Superior temporal gyrus (tissue), 1 donor: ENCODE measurements around the gene AIG1.
"Not testable (repeated sequence)": the region's sequence is repeated elsewhere in the genome, so short reads cannot be mapped to it uniquely, and the experiment has no call there.

Source experiments
- DNase-seq: peaks from one replicate; pipeline ENCODE4 v3.0.0-alpha.2; 2016; ENCODE audit errors: extremely low spot score

AIG1 gene

DNA sequence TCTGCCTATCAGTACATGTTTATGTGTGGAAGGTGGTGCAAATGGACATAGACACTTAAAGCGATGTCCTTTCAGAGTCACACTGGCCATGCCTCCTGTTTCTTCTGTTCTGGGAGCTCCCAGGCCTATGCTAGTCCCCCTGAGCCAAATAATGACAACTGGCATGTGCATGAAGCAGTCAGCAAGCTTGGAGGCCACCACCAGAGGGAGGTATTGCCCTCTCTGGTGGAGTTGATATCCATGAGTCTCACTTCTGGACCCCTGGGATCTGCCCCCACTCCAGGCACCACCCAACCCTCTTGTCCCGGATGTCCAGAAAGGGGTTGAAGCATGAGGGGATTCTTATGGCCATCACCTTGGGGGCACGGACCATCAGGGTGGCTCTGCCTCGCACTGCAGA lies 172.2 kb downstream of the AIG1 start:
- no peak for DNase-seq

DNA sequence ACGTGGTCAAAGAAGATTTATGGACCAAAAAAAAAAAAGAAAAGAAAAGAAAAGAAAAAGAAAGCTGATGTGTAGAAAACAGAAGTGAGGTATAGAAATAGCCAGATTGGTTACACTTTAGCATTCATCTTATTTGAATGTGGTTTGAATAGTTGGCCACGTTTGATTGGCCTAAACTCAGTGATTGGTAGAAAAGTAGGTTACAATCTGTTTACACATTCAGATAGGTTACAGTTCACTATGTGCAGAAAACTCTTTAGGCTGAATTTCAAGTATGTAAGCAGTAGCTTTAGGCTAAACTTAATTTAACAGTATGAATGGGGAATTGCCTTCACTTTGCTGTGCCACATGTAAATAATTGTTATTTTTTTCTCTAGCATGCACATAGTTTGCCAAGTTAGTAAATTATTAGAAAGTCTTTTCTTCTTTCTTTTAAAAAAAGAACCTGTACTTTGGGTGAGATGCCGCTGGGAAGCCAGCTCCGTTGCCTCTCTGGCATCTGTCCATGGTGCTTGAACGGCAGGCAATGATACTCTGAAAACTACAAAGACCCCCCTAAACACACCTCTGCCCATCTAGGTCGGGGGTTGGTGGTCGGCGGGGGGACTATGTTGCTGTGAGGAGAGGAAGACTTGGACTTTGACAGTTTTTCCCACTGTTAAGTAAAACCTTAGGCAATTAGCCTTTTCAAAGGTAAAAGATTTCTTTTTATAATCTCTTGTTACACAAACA lies 173.0 kb downstream of the AIG1 start:
- DNase-seq: no peak

GRCh38 chr6:143234734-143235133 lies 174.0 kb downstream of the AIG1 start:
- DNase-seq: no peak

- no peak for DNase-seq
These were observed 175.6 kb downstream of the AIG1 start for GRCh38 chr6:143236151-143236798.

- no peak for DNase-seq
These were observed 177.6 kb downstream of the AIG1 start for GRCh38 chr6:143238306-143238705.

DNA sequence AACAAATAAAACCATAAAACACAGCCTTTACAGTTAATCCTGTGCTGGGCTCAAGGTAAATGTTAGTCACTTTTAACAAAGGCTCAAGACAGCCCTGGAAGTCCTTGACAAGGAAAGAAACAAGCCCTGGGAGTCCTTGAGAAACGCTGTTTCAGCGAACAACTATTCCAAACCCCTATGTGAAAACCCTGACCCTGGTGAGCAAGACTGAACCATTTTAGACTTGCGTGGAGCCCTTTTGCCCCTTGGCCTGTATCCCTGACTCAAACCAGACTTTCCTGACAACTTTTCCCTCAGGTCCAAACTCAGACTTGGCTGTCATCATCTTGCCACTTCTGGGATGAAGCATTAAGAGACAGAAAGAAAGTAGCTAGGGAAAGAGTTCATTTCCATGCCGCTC lies 180.4 kb downstream of the AIG1 start:
- DNase-seq: no peak

DNA sequence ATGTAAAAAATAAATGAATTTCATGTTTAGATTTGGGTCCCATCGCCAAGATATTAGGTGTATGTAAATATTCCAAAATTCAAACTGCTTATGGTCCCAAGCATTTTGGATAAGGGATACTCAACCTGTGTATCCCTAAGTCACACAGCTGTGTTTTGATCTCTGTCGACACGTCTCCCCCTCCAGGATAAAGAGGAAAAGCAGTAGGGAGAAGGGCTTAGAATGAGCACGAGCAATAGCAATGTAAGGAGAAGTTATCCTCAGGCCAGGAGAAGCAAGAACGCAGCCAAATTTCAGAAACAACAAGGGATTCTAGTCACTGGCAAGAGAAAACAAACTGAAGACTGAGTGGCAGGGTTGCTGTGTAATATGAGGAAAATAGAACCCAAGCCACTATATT lies 181.2 kb downstream of the AIG1 start:
- DNase-seq: no peak

GRCh38 chr6:143243786-143244185 lies 183.1 kb downstream of the AIG1 start:
- DNase-seq: no peak

GRCh38 chr6:143245656-143246055 lies 185.0 kb downstream of the AIG1 start:
- no peak for DNase-seq

DNA sequence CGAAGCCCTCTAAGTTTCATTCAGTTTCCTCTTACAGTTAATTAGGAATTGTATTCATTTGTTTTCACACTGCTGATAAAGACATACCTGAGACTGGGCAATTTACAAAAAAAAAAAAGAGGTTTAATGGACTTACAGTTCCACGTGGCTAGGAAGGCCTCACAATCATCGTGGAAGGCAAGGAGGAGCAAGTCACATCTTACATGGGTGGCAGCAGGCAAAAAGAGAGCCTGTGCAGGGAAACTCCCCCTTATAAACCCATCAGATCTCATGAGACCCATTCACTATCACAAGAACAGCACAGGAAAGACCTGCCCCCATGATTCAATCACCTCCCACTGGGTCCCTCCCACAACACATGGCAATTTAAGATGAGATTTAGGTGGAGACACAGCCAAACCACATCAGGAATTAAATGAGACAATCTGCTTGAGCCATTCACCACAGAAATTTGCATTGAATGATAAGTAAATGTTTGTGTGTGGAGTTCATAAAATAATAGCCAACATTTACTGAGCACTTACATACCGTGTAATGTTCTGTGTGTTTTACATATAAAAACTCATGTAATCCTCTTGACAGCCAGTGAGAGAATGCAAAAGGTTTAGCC lies 185.6 kb downstream of the AIG1 start:
- DNase-seq: not testable (repeated sequence)

DNA sequence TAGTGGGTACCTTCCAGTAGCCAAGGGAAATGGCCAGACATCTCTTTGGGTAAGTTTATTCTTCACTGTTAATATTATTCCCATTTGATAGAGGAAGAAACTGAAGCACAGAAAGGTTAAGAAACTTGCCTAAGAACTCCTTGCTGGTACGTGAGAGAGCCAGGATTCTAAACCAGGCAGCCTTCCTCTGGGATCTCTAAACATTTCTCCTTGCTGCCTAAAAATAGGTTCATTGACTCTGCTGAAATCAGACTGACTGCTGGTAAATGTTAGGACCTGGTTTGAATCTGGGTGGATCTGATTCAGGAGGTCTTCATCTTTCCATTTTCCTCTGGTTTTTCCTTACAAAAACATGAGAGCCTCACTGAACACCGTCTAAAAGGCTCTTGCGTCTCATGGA lies 186.9 kb downstream of the AIG1 start:
- no peak for DNase-seq

- DNase-seq: no peak
These were observed 187.7 kb downstream of the AIG1 start for GRCh38 chr6:143248359-143248758.

GRCh38 chr6:143251288-143251687 lies 190.6 kb downstream of the AIG1 start:
- no peak for DNase-seq

DNA sequence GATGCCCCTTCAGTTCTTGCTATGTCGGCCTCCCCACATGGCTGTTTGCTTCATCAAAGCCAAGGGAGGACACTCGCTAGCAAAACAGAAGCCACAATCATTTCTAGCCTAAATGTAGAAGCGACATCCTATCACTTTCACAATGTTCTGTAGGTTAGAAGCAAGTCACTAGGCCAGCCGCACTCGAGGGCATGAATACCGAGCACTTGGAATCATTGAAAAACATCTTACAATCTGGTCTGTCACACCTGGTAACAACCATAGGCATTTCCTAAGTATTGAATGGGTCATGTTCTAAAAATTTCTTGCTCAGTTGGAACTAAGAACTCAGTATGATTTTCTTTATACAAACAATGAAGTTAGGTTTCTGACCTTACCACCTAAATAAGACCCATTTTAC lies 192.3 kb downstream of the AIG1 start:
- DNase-seq: no peak

DNA sequence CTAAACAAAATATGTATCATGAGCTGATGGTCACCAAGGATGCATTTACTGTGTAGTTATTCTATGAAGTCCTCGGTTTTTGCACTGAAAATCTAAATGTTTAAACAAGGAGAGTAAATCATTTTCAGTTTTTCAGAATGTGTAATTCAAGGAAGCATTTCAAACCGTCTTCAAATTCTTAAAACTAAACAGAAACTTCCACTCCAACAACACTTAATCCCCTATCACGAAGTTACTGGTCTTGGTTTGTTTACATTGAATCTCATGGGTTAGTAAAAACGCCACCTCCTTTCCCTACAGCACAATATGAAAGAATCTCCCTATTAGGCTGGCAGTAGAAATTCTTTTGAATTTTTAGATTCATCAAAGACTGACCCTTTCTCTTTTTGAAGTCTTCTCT lies 192.9 kb downstream of the AIG1 start:
- DNase-seq: no peak

- no peak for DNase-seq
These were observed 198.3 kb downstream of the AIG1 start for GRCh38 chr6:143258945-143259344.

GRCh38 chr6:143260857-143261256 lies 200.2 kb downstream of the AIG1 start:
- no peak for DNase-seq

DNA sequence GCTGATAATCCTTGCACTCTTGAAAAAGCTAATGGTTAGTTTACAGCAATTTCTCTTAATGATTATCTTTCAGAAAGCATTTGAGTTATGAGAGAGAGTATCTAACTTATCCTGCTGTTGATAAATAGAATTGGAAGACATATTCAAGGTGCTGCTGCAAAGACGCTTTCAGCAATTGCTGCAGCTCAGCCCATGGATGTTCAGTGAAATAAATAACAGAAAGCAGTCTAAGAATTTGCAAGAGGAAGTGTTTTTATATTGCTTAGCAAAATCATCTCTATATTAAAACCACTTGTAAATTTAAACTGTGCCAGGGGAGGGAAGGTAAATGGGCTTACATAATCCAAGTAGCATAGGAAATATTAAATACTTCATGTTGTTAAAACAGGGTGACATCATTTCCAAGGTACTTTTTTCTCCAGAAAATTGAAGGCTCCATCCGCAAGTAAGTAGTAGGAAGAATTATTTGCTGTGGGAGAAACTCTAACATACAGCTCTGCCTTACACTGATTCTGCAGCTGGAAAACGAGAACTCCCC lies 201.3 kb downstream of the AIG1 start:
- DNase-seq: no peak

DNA sequence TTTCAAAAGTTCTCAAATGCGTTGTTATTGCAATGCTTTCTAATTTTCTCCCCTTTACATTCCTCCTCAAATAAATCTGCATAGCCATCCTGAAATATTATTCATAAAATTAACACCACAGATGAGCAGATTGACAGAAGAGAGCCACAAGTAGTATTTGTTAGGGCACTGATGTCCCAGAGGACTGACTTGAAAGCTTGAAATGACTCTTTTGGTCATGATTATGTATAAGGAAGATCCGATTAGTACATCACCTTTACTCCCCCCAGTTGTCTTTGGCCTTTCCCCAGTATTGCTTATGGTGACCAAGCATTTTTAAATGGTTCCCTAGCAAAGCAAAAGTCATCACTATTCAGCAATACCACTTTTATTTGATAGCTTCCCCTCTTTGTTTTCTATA lies 202.2 kb downstream of the AIG1 start:
- DNase-seq: no peak

- no peak for DNase-seq
These were observed 203.7 kb downstream of the AIG1 start for GRCh38 chr6:143264379-143264778.

DNA sequence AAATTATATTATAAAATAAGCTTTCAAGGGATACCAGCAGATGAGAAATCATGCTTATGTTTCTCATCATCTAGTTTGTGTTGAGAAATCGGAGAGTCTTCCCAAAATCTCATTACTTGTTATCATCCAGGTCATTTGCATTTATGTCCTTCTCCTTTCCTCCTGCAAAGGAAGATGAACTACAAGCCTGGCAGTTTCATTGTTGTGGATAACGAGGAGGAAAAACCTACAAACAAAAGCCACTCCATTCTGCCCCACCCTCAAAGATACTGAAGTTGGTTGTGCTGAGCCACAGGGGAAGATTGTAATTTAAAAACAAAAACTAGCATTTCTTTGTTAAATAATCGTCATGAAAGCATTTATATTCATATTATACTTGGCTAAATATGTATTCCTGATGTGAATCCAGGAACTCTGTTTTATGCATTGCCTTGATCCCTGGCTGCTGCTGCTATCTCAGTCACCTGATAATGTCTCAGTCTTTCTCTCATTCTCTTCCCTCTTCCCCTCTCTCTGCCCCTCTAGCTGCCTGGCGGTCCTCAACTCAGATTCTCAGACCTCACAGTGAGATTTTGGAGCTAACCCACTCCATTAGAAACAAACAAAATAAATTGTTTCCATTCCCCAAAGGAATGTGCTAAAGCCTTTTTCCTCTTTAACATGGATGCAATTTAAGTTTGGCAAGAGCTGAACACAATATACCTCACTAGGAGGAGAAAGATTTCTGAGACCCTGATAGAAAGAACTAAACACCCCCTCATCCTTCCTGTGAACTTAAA lies 204.5 kb downstream of the AIG1 start:
- DNase-seq: no peak

- no peak for DNase-seq
These were observed 207.1 kb downstream of the AIG1 start for GRCh38 chr6:143267760-143268159.
